GM19099 (cell line): ENCODE data around the gene TFCP2L1.

Experiments used
- POLR2A ChIP-seq: IDR thresholded peaks from 3 replicates; pipeline ENCODE4 v1.6.1; 2011; ENCODE audit warnings: low read depth; ENCODE audit not compliant: insufficient read length; ENCODE audit errors: extremely low read depth

Gene TFCP2L1

DNA sequence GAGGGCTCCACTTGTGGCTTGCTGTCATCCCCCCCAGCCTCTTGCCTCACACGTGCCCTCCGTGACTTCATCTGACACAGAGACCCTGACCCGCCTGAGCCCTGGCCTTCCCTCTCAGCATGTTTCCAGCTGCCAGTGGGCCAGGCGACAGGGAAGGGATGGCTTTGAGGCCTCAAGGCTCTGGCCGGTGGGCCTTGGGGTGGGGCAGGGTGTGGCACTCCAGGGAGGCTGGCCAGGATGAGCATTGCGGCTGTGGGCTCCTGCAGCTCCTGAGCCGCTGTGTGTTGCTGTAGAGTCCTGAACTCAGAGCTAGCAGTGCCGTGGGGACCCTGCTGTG is 85.0 kb downstream of the TFCP2L1 start:
- TF ChIP-seq POLR2A = no peak

- TF ChIP-seq POLR2A = no peak
Measured at GRCh38 chr2:121199281-121200010, 85.6 kb downstream of the TFCP2L1 start.

- TF ChIP-seq POLR2A = no peak
Measured at GRCh38 chr2:121197369-121198091, 87.5 kb downstream of the TFCP2L1 start.

DNA sequence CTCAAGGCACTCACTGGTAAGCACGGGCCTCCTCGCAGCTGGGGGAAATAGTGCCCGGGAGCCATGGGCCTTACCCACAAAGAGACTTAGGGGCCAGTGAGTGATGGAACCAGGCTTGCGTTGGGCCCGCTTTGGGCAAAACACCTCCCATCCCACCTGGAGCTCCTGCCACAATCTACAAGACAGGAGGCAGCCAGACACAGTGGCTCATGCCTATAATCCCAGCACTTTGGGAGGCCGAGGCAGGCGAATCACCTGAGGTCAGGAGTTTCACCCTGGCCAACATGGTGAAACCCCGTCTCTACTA is 88.2 kb downstream of the TFCP2L1 start:
- no peak for TF ChIP-seq POLR2A

- no peak for TF ChIP-seq POLR2A
Measured at GRCh38 chr2:121196132-121196848, 88.7 kb downstream of the TFCP2L1 start.

DNA sequence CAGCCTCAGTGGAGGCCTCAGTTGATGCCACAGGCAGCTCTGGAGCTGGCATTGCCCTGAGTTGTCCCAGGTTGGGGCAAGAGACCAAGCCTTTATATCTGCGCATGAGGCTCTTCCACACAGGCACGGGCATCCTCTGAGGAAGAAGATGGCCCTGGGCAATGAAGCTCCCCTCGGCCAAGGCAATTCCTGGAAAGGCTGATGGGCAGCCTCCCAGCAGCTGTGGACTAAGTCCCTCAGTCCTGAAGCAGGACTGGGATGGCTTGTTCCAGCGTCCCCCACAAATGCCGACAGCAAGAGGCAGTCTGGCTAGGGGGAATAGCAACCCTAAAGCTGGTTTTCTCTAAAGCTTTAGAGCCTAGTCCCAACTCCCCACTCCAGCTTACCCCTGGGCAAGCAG is 90.0 kb downstream of the TFCP2L1 start:
- TF ChIP-seq POLR2A = no peak

- TF ChIP-seq POLR2A = no peak
Measured at GRCh38 chr2:121194626-121195025, 90.4 kb downstream of the TFCP2L1 start.

DNA sequence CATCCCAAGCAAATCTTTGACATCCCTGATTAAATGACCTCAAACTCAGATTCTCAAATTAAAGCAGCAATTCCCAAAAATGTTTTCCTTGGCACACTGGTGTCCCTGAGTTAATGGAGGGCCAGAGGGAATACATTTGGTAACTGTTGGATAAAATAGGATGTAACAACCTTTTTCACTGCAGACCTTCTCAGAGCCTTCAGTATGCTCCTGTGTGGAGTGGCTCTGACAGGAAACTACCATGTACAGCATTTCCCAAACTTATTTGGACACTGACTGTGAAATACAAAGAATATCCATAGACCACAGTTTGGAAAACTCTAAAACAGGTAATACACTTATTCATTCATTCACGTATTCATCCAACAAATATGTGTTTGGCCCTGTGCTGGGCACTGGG is 91.8 kb downstream of the TFCP2L1 start:
- TF ChIP-seq POLR2A = no peak

DNA sequence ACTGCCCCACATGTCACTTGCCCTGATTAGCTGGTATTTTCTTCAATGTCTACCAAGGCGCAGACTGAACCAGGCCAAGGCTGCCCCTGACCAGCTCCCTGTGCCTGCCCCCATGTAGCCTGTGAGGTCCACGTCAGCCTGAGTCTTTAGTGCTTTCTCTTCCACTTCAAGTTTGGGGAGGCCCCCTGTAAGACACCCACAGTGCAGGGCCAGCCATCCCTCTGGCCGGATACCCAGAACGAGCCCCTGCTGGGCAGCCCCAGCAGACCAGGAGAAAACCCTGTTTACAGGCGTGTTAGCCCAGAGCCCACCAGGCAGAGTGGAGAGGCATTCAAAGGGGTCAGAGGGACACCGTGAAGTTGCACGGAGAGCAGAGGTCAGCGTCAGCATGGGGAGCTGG is 92.4 kb downstream of the TFCP2L1 start:
- no peak for TF ChIP-seq POLR2A

DNA sequence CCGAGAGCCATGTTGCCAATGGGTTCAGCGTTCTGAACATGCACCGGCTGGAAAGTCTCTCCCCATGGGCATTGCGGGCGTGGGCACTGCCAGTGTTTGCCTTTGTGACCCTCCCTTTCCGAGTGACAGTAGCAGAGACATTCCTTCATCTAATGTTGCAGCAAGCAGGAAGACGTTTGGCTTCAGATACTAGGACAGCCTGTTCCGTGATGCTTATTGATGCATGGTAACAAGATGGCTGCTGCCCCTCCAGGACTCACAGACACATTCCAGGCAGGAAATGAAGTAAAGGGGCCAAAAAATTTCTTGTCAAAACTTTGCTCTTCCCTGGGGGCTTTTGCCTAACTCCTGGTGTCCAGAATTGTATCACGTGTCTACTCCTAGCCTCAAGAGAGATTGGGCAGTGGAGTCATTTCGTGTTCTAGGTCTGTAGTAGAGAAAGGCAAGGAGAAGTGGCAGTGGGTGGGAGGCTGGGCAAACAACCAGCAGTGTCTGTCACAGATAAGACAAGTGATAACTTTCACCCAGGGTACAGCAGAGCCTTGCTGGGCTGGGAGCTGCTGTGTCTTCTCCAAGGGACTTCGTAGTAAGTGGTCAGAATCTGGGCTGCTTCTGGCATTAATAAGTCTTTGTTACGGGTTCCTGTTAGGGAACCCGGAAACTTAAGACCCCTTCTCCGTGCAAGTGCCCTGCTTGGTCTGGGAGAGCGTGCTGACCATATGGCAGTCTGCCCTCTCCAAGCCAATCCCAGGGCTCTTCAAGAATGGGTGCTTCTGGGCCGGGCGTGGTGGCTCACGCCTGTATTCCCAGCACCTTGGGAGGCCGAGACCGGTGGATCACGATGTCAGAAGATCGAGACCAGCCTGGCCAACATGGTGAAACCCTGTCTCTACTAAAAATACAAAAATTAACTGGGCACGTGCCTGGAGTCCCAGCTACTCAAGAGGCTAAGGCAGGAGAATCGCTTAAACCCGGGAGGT is 93.5 kb downstream of the TFCP2L1 start:
- no peak for TF ChIP-seq POLR2A

GRCh38 chr2:121189661-121190381 is 95.2 kb downstream of the TFCP2L1 start:
- TF ChIP-seq POLR2A = no peak

DNA sequence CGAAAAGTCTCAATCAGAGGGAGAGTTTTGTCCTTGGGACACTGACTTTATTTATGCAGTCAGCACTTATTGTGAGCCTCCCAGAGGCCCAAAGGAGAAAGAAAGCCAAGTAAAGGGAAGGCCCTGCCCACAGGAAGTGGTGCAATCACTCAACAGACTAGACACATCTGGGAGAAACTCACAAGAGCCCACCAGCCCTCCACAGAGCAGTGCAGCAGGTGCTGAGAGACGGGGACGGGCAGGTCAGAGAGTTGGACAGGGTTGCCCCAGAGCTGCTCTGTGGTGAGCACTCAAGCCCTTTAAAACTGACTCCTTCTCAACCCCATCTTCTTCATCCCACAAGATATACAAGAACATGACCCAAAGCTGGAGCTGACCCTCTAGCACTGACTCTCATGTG is 96.0 kb downstream of the TFCP2L1 start:
- no peak for TF ChIP-seq POLR2A

DNA sequence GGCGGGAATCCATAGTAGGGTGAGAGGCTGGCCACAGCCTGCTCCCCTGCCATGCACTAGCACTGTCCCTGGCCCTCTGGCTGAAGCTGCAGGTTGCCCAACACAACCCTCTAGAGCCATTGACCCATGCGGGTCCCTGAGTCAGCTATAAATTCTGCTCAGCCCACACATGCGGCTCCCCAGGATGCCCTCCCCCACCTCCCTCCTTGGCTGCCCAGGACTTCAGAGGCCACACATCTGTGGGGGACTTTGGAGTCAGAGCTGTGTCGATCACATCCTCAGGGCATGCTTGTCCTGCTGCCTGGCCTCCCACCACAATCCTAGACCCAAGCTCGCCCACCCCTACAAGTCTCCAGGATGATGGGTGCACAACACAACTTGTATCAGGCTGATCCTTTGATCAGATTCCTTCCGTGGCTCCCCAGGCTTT is 97.0 kb downstream of the TFCP2L1 start:
- TF ChIP-seq POLR2A = no peak

DNA sequence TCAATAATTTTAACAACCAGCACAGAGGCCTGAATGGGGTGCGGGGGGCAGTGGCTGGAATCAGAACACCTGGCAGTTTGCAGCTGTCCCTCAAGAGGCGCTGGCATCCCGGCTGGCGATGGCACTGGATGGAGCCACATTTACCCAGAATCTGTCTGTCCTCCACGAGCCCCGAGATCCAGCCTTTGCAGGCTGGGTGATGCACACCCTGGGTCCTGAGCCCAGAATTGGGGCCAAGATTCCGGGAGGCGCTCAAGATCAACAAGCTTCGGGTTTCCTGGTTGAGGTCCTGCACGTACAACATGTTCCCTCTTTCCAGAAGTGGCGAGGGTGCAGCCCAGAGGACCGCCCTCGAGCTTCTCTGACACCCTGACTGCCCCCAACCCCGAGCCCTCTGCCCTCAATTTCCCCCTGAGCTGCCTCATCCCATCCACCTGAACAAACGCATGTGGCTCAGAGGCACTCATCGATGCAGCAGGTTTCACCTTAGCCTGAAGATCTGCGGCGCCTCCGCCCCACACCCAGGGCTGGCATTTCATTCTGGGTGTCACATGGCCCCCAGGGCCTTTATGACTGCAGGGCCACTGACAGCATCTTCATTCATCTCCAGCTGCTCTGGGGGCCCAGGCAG is 97.5 kb downstream of the TFCP2L1 start:
- TF ChIP-seq POLR2A = no peak
